ENCODE measurements around the gene CFAP61. TPM values are rescaled to one million over a fixed set of nuclear protein-coding genes. Genes with fewer than 3 reads are reported as not detected.

Gene CFAP61
- total RNA-seq, 1 experiment from 2014 or later = 0.28 TPM

DNA sequence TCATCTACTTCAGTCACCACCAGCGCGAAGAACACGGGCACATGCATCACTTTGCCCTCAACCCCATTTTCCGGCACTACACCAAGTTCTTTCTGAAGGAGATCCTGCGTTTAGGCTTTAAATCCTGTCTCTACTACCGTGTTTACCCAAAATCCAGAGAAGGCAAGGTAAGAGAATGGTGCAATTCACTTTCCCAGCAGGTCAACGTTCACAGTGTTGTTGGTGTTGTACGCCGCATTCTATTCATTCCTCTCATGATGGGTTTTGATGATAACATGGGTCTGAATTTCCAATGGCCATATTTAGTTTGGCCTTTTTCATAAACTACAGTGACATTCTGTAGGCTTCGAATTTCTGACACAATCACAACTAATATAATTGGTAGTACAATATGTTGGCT lies 144.3 kb downstream of the CFAP61 start:
- ChIA-PET CTCF (no interaction called here), POLR2A (no interaction called here)
- no TSS peak for BruUV-seq (replicated peaks)
- Histone ChIP-seq H3K4me1 (ENCODE audit: control insufficient read depth, insufficient read depth, low read length) (no peaks in the 10 kb centered on the region), H3K4me3 (ENCODE audit: low read depth in 2 of 2, low read length in 2 of 2) (no peak overlapping the region), H3K27me3 (ENCODE audit: control insufficient read depth, insufficient read depth, low read length) (peaks cover 3% of the 10 kb centered on the region), H3K27ac (ENCODE audit: low read length) (no peak overlapping the region), H3K9me3 (ENCODE audit: control insufficient read depth, insufficient read depth, low read depth, low read length) (no peaks in the 10 kb centered on the region), H3K36me3 (ENCODE audit: control insufficient read depth, insufficient read depth, low read length) (no peaks in the 10 kb centered on the region)
- DNase-seq (ENCODE audit: low read depth, low spot score) (no peak), ATAC-seq (no peak)
- no peak for TF ChIP-seq POLR2AphosphoS5 (IDR thresholded peaks at IDR 0.05; ENCODE audit: low read depth, low read length)
- TF ChIP-seq, protein P1, sequence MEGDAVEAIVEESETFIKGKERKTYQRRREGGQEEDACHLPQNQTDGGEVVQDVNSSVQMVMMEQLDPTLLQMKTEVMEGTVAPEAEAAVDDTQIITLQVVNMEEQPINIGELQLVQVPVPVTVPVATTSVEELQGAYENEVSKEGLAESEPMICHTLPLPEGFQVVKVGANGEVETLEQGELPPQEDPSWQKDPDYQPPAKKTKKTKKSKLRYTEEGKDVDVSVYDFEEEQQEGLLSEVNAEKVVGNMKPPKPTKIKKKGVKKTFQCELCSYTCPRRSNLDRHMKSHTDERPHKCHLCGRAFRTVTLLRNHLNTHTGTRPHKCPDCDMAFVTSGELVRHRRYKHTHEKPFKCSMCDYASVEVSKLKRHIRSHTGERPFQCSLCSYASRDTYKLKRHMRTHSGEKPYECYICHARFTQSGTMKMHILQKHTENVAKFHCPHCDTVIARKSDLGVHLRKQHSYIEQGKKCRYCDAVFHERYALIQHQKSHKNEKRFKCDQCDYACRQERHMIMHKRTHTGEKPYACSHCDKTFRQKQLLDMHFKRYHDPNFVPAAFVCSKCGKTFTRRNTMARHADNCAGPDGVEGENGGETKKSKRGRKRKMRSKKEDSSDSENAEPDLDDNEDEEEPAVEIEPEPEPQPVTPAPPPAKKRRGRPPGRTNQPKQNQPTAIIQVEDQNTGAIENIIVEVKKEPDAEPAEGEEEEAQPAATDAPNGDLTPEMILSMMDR (IDR thresholded peaks at IDR 0.05) = no peak
- TF ChIP-seq TCF7L2 (IDR thresholded peaks at IDR 0.05; ENCODE audit: low read depth, low read length) = no peak
- TF ChIP-seq, protein P2, sequence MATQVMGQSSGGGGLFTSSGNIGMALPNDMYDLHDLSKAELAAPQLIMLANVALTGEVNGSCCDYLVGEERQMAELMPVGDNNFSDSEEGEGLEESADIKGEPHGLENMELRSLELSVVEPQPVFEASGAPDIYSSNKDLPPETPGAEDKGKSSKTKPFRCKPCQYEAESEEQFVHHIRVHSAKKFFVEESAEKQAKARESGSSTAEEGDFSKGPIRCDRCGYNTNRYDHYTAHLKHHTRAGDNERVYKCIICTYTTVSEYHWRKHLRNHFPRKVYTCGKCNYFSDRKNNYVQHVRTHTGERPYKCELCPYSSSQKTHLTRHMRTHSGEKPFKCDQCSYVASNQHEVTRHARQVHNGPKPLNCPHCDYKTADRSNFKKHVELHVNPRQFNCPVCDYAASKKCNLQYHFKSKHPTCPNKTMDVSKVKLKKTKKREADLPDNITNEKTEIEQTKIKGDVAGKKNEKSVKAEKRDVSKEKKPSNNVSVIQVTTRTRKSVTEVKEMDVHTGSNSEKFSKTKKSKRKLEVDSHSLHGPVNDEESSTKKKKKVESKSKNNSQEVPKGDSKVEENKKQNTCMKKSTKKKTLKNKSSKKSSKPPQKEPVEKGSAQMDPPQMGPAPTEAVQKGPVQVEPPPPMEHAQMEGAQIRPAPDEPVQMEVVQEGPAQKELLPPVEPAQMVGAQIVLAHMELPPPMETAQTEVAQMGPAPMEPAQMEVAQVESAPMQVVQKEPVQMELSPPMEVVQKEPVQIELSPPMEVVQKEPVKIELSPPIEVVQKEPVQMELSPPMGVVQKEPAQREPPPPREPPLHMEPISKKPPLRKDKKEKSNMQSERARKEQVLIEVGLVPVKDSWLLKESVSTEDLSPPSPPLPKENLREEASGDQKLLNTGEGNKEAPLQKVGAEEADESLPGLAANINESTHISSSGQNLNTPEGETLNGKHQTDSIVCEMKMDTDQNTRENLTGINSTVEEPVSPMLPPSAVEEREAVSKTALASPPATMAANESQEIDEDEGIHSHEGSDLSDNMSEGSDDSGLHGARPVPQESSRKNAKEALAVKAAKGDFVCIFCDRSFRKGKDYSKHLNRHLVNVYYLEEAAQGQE (IDR thresholded peaks at IDR 0.05; ENCODE audit: insufficient read depth in 1 of 2, low read depth in 2 of 2, low read length in 1 of 2) = no peak
- no peak for TF ChIP-seq SIN3A (IDR thresholded peaks at IDR 0.05; ENCODE audit: borderline replicate concordance, insufficient read depth, low read depth, low read length)
- in situ Hi-C loops (cut with HindIII; ENCODE audit: low pct_unique_long_range_greater_than_20kb, low sequenced_read_pairs) (no loop called here), intact Hi-C loops (cut with micrococcal nuclease; ENCODE audit: unreplicated experiment) (no loop called here)

DNA sequence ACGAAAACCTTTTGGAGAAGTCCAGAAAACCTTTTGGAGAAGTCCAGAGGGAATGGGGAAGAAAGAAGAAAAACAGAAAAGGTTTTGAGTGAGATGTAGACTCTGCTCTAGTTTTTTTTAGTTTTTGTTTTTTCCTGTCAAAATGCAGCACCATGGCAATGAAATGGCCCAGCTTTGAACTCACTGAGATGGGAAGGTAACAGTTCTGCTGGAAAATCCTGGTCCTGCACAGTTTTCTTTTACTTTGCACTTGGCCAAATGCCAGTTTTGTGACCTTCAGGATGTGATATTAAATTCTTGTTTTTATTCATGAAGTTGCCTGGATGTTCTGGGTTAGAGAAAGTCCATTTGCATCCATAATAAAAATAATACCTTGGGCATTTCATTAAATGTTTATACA lies 145.7 kb downstream of the CFAP61 start:
- DNase-seq (ENCODE audit: low read depth, low spot score) (no peak), ATAC-seq (no peak)
- ChIA-PET CTCF (no interaction called here), POLR2A (no interaction called here)
- in situ Hi-C loops (cut with HindIII; ENCODE audit: low pct_unique_long_range_greater_than_20kb, low sequenced_read_pairs) (no loop called here), intact Hi-C loops (cut with micrococcal nuclease; ENCODE audit: unreplicated experiment) (no loop called here)
- Histone ChIP-seq H3K4me1 (ENCODE audit: control insufficient read depth, insufficient read depth, low read length) (no peaks in the 10 kb centered on the region), H3K36me3 (ENCODE audit: control insufficient read depth, insufficient read depth, low read length) (no peaks in the 10 kb centered on the region), H3K27ac (ENCODE audit: low read length) (no peak overlapping the region), H3K9me3 (ENCODE audit: control insufficient read depth, insufficient read depth, low read depth, low read length) (no peaks in the 10 kb centered on the region), H3K4me3 (ENCODE audit: low read depth in 2 of 2, low read length in 2 of 2) (no peak overlapping the region), H3K27me3 (ENCODE audit: control insufficient read depth, insufficient read depth, low read length) (peaks cover 3% of the 10 kb centered on the region)
- no TSS peak for BruUV-seq (replicated peaks)
- TF ChIP-seq POLR2AphosphoS5 (IDR thresholded peaks at IDR 0.05; ENCODE audit: low read depth, low read length) (no peak), SIN3A (IDR thresholded peaks at IDR 0.05; ENCODE audit: borderline replicate concordance, insufficient read depth, low read depth, low read length) (no peak), TCF7L2 (IDR thresholded peaks at IDR 0.05; ENCODE audit: low read depth, low read length) (no peak)
- TF ChIP-seq, protein P2 (IDR thresholded peaks at IDR 0.05; ENCODE audit: insufficient read depth in 1 of 2, low read depth in 2 of 2, low read length in 1 of 2) = no peak
